Measurements from ENCODE around the gene LRRC25.

The LRRC25 gene

GRCh38 chr19:18348171-18348570, 49.3 kb downstream of the LRRC25 start:
- no peak for TF ChIP-seq CTCF (IDR thresholded peaks at IDR 0.05)
- H3K4me1 ChIP-seq, result no peaks in the 10 kb centered on the region
- no peak overlapping the region for H3K4me3 ChIP-seq
- peaks cover 0 to 26% (median 0%) of the 10 kb centered on the region in 3 donors for H3K36me3 ChIP-seq
- H3K27me3 ChIP-seq, result no peaks in the 10 kb centered on the region
- intact Hi-C loops (cut with DNase I; ENCODE audit: low total_unique reads), result loop anchor here (5.0 kb wide), 1 partner anchor 59 kb away; no protein-coding TSS in a partner anchor
- no peaks in the 10 kb centered on the region for H3K9me3 ChIP-seq
- DNase-seq, result no peak
- no peak overlapping the region for H3K27ac ChIP-seq

GRCh38 chr19:18346091-18346490, 51.3 kb downstream of the LRRC25 start:
- H3K27ac ChIP-seq, result no peak overlapping the region
- intact Hi-C loops (cut with DNase I; ENCODE audit: low total_unique reads), result loop anchor here (5.0 kb wide), 1 partner anchor 61 kb away; no protein-coding TSS in a partner anchor
- no peak overlapping the region for H3K4me3 ChIP-seq
- no peak for DNase-seq
- H3K27me3 ChIP-seq, result no peaks in the 10 kb centered on the region
- no peak for TF ChIP-seq CTCF (IDR thresholded peaks at IDR 0.05)
- no peaks in the 10 kb centered on the region for H3K9me3 ChIP-seq
- H3K4me1 ChIP-seq, result peaks cover 0 to 11% (median 3%) of the 10 kb centered on the region in 4 donors
- peaks cover 0 to 27% (median 0%) of the 10 kb centered on the region in 3 donors for H3K36me3 ChIP-seq

- DNase-seq, result no peak
- peaks cover 0 to 27% (median 0%) of the 10 kb centered on the region in 3 donors for H3K36me3 ChIP-seq
- no peak overlapping the region for H3K27ac ChIP-seq
- TF ChIP-seq CTCF (IDR thresholded peaks at IDR 0.05), result no peak
- no peaks in the 10 kb centered on the region for H3K9me3 ChIP-seq
- H3K4me1 ChIP-seq, result peaks cover 0 to 13% (median 5%) of the 10 kb centered on the region in 4 donors
- H3K4me3 ChIP-seq, result no peak overlapping the region
- H3K27me3 ChIP-seq, result no peaks in the 10 kb centered on the region
- intact Hi-C loops (cut with DNase I; ENCODE audit: low total_unique reads), result loop anchor here (5.0 kb wide), 1 partner anchor 62 kb away; no protein-coding TSS in a partner anchor
These were observed 52.1 kb downstream of the LRRC25 start for GRCh38 chr19:18345296-18345695.

GRCh38 chr19:18344582-18344950, 52.9 kb downstream of the LRRC25 start:
- Histone ChIP-seq H3K4me3 (no peak overlapping the region), H3K27ac (no peak overlapping the region), H3K4me1 (peaks cover 0 to 20% (median 12%) of the 10 kb centered on the region in 4 donors), H3K9me3 (no peaks in the 10 kb centered on the region), H3K27me3 (no peaks in the 10 kb centered on the region), H3K36me3 (peaks cover 0 to 27% (median 0%) of the 10 kb centered on the region in 3 donors)
- no peak for TF ChIP-seq CTCF (IDR thresholded peaks at IDR 0.05)
- DNase-seq, result no peak
- intact Hi-C loops (cut with DNase I; ENCODE audit: low total_unique reads), result no loop called here

GRCh38 chr19:18342090-18342632, 55.3 kb downstream of the LRRC25 start:
- no peak overlapping the region for H3K4me3 ChIP-seq
- no peak for DNase-seq
- H3K36me3 ChIP-seq, result peaks cover 0 to 17% (median 0%) of the 10 kb centered on the region in 3 donors
- no peaks in the 10 kb centered on the region for H3K9me3 ChIP-seq
- no peak for TF ChIP-seq CTCF (IDR thresholded peaks at IDR 0.05)
- H3K4me1 ChIP-seq, result peaks cover 0 to 20% (median 13%) of the 10 kb centered on the region in 4 donors
- intact Hi-C loops (cut with DNase I; ENCODE audit: low total_unique reads), result no loop called here
- H3K27me3 ChIP-seq, result no peaks in the 10 kb centered on the region
- H3K27ac ChIP-seq, result no peak overlapping the region
